Measurements from ENCODE around the gene GSTM3. TPM values are rescaled to one million over a fixed set of nuclear protein-coding genes. Genes with fewer than 3 reads are reported as not detected.
"Not testable (repeated sequence)": the region's sequence is repeated elsewhere in the genome, so short reads cannot be mapped to it uniquely, and the experiment has no call there.

GSTM3 gene
- total RNA-seq, 2 donors from 2014 or later, result 5.6 to 7.8 TPM

DNA sequence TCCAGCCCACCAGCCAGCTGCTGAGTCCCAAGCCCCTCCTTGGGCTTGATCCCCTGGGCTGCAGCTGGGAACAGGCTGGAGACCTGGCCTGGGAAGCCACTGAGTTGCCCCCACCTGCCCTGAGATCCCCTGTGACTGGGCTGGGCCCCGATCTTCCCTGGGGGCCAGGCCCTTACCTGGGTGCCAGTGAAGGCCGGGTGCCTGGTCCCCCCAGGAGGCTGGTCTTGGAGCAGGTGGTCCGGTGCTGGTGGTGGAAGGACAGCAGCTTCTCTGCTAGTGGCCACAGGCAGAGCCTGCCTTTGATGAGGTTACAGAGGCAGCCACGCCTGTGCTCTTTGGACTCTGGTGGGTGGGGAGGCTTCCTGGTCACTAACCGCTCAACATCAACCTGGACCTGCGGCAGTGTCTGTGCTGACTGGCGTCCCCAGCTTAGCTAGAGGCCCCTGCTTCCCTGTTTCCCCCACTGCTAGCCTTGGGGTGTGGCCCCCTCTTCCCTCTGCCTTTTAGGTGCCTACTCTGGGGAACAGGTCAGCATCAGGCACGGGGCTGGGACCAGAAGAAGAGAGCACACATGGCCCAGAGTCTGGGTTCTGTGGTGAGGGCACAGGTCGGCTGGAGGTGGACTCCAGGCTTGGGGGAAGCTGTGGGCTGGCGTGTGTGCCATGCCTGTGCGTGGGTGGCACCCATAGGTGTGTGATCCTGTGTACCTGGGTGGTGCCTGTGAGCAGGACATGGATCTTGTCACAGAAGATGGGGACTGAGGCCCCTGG lies 23.0 kb upstream of the GSTM3 start, which contains the start of gene EPS8L3:
Gene EPS8L3 (minus strand): TSS at position 278 of the 770 bp plus-strand sequence. CDS start 2,174 bp downstream, outside the sequence.
- no peaks in the 10 kb centered on the region for H3K9me3 ChIP-seq (ENCODE audit: control insufficient read depth, low read length, poor library complexity, severe bottlenecking)
- H3K4me1 Mint-ChIP-seq, result no peaks in the 10 kb centered on the region
- no peak within 1 kb of the TSS for H3K27ac Mint-ChIP-seq
- peak in 1 of 3 donors; percentile 7 for DNase-seq
- H3K4me3 Mint-ChIP-seq, result no peak within 1 kb of the TSS
- no peak for ATAC-seq
- H3K36me3 Mint-ChIP-seq (ENCODE audit: low read depth), result no peaks in the 10 kb centered on the region
- H3K27me3 Mint-ChIP-seq, result peaks cover 6% of the 10 kb centered on the region

DNA sequence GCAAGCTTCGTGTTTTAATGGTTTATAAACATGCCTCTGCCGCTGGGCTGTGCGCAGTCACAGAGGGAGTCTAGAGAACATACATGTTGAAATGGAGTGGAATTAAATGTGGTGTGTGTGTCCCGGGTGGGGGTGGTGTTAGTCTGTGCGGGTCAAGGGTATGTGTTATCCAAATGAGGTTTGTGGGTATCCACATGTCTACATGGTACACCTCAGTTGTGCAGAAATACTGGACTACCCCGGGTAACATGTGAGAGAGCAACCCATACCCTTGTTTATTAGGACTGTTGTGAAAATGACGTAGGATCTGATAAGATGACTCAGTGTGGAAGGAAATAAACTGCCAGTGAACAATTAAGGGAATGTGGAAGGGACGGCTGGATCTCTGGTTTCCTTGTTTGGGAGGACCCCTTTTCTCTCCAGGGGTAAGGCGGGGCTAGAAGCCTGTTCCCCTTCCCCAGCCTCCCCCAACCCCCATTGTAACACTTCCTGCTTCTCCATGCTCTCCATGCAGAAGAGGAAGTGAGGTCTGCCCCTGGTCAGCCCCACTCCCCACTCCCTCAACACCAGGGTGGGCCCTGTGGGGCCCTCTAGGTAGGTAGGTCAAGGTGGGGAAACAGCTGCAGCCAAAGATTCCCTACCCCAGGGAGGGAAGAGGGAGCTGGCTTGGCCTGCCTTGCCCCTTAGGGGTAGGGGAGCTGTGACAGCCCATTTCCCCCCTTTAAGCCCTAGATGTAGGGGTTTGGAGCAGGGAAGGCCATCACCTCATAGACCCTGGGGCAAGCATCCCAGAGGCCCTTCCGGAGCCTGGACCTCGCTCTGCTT lies 22.2 kb upstream of the GSTM3 start:
- H3K27ac Mint-ChIP-seq, result no peak overlapping the region
- H3K36me3 Mint-ChIP-seq (ENCODE audit: low read depth), result no peaks in the 10 kb centered on the region
- no peaks in the 10 kb centered on the region for H3K4me1 Mint-ChIP-seq
- H3K27me3 Mint-ChIP-seq, result peaks cover 6% of the 10 kb centered on the region
- no peaks in the 10 kb centered on the region for H3K9me3 ChIP-seq (ENCODE audit: control insufficient read depth, low read length, poor library complexity, severe bottlenecking)
- DNase-seq (peak in 1 of 3 donors; percentile 3), ATAC-seq (no peak)
- H3K4me3 Mint-ChIP-seq, result no peak overlapping the region

DNA sequence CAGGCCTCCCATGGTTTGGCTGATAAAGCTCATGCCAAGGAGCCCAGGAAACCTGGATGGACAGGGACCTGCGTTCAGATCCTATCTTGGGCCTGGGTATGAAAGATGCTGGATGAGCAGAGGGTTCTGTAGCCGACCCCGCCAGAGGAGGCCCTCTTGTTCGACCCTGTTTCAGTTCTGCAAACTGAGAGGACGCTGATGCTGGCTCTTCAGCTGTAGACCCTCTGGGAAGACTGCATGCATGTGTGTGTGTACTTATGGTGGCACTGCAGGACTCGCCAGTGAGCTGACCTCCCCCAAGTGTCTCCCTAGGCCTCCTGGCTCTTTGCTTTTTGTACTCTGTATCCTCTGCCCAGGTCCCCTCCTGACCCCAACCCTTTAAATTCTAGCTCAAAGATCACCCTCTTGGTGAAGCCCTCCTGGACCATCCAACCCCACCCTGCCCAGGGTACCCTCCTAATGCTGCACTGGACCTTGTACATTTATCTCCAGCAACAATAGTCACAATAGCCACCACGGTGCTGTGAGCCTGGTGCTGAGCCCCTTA lies 21.3 kb upstream of the GSTM3 start:
- no peak overlapping the region for H3K27ac Mint-ChIP-seq
- H3K27me3 Mint-ChIP-seq, result peaks cover 6% of the 10 kb centered on the region
- no peaks in the 10 kb centered on the region for H3K36me3 Mint-ChIP-seq (ENCODE audit: low read depth)
- H3K4me1 Mint-ChIP-seq, result peaks cover 2% of the 10 kb centered on the region
- H3K9me3 ChIP-seq (ENCODE audit: control insufficient read depth, low read length, poor library complexity, severe bottlenecking), result no peaks in the 10 kb centered on the region
- H3K4me3 Mint-ChIP-seq, result no peak overlapping the region
- ATAC-seq (no peak), DNase-seq (no peak)

DNA sequence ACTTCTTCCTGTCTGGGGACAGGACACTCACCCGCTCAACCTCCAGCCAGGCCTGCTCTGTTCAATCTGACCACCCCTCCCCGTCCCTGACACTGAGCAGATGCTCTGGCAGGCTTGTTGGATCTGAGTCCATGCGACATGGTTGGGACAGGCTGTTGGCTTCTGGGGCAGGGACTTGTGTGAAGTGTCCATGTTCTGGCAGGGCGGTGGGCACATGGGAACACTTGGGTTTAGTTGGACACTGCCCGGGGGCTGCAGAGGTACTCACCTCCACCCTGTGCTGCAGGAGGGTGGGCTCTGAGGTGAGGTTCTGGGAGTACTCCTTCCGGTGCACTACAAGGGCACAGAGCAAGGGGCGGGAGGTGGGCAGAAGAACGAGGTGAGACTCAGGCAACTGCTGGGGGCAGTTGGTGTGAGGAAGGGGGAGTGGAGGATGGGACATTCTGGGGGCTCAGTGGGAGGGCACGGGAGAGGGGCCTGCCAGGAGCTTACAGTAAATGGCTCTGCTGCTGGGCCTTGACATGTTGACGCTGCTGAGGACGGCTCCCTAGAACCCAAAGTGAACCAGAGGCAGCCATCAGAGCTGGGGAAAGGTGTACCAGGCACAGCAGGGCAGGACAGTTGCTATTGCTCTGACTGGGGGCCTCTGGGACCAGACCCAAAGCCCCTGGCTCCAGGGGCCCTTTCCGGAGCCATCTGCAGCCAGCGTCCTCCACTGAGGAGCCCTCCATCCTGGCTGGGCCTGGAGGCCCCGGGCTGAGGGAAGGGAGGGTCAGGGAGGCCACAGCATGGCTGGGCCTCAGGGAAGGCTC lies 20.6 kb upstream of the GSTM3 start:
- Mint-ChIP-seq H3K36me3 (ENCODE audit: low read depth) (no peaks in the 10 kb centered on the region), H3K4me3 (no peak overlapping the region), H3K27me3 (peaks cover 6% of the 10 kb centered on the region), H3K4me1 (peaks cover 2% of the 10 kb centered on the region), H3K27ac (no peak overlapping the region)
- no peaks in the 10 kb centered on the region for H3K9me3 ChIP-seq (ENCODE audit: control insufficient read depth, low read length, poor library complexity, severe bottlenecking)
- DNase-seq, result peak in 1 of 3 donors; percentile 4
- ATAC-seq, result no peak

DNA sequence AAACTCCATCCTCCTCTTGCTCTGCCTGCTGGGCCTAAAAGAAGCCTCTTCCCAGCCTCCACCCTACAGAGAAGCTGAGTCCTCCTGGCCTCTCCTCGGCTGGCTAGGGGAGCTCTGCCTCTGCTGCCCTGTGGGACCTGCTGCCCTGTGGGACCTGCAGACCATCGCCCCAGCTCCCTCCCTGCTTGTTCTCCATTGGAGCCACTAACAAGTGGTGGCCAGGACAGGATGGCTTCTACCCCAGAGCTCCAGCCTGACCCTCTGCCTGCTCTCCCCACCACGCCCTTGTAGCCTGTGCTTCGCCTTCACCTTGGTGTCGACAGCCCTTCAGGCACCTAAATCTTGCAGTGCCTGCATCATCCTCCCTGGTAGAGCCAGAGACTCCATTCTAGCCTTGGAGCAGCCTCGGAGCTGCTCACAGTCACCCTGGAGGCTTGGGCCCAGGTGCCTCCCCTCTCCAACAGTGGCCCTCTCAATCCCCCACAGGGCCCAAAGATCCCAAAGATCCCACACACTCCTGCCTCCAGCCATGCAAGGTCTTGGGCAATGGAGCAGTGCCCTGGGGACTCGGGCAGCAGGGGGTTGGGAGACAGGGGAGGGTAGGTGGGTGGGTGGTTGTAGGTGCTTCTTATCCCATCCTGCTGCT lies 19.9 kb upstream of the GSTM3 start:
- peaks cover 2% of the 10 kb centered on the region for H3K4me1 Mint-ChIP-seq
- H3K27ac Mint-ChIP-seq, result peak overlapping the region; percentile 47
- H3K27me3 Mint-ChIP-seq, result peaks cover 6% of the 10 kb centered on the region
- H3K9me3 ChIP-seq (ENCODE audit: control insufficient read depth, low read length, poor library complexity, severe bottlenecking), result no peaks in the 10 kb centered on the region
- H3K36me3 Mint-ChIP-seq (ENCODE audit: low read depth), result no peaks in the 10 kb centered on the region
- ATAC-seq (no peak), DNase-seq (no peak)
- no peak overlapping the region for H3K4me3 Mint-ChIP-seq

DNA sequence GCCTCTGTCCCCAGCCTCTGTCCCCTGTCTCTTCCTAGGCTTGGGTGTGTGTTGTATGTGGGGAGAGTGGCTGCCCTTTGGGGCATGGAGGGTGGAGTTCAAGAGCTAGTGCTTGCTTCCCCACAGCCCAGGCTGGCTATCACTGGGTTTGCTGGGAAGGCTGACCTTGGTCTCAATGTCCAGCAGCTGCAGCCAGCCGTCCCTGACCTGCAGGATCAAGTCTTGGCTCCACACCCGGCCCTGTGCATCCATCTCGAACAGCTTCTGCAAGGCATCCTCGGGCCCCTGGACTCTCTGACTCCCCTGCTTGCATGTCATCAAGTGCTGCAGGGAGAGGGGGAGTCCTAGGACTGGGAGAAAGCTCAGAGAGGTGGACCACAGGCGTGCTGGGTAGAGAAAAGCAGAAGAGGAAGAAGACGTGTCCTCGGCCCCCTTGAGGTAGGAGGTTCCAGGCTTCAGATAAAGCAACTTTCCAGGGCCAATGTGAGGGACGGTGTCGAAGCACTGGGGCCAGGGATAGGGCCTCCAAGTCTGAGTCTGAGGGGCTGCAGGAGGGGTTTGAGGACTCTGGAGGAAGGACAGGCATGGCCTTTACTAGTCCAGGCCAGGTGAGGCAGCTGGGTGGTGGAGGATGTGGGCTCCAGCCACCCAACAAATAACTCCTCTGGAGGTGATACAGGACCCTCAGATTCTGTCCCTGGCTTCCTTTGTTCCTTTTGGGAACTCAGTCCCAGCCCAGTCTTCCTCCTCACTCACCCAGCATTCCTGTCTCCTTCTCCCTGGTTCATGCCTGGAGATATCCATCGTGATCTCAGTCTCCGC lies 18.9 kb upstream of the GSTM3 start:
- Mint-ChIP-seq H3K27ac (no peak overlapping the region), H3K27me3 (peaks cover 6% of the 10 kb centered on the region), H3K4me1 (peaks cover 2% of the 10 kb centered on the region), H3K4me3 (no peak overlapping the region), H3K36me3 (ENCODE audit: low read depth) (no peaks in the 10 kb centered on the region)
- H3K9me3 ChIP-seq (ENCODE audit: control insufficient read depth, low read length, poor library complexity, severe bottlenecking), result no peaks in the 10 kb centered on the region
- DNase-seq (peak in 1 of 3 donors; percentile 9), ATAC-seq (no peak)

DNA sequence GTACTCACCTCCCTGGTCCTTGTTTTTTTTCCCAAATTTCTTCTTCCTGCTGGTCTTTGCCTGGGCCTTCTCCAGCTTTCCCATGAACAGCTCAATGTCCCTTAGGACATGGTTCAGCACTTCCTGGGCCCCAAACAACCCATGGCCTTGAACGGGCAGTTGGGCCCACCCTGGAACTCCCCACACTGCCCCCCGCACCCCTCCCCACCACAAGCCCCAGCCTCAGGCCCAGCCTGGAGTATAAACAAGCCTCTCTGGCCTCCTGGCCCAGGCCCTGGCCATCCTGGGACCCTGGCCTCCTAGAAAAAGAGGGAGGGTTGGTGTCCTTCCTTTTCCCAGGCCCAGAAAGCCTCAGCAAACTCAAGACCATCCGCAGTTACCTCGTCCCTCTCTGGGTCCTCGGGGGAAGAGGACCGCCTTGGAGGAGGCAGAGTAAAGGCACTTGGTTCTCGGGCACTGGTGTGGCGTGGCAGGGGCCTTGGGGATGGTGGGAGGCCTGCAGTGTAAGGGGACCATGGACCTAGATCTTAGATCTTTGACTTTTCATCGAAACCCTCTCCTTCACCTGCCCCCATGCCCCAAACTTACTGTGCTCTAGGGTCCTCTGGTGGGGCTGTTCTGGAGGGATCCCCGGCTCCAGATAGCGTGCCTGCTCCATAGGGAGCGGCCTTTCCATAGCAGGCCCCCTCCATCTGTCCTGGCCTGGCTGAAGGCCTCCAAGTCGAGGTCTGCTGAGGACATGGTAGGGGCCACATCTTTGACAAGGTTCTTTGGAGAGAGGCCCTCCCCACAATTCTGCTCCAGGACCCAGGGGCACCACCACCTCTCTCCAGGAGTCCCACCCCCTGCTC lies 17.3 kb upstream of the GSTM3 start:
- H3K9me3 ChIP-seq (ENCODE audit: control insufficient read depth, low read length, poor library complexity, severe bottlenecking), result no peaks in the 10 kb centered on the region
- H3K4me3 Mint-ChIP-seq, result no peak overlapping the region
- H3K27ac Mint-ChIP-seq, result no peak overlapping the region
- ATAC-seq, result no peak
- peaks cover 2% of the 10 kb centered on the region for H3K4me1 Mint-ChIP-seq
- peak in 1 of 3 donors; percentile 2 for DNase-seq
- peaks cover 2% of the 10 kb centered on the region for H3K36me3 Mint-ChIP-seq (ENCODE audit: low read depth)
- H3K27me3 Mint-ChIP-seq, result peaks cover 8% of the 10 kb centered on the region

DNA sequence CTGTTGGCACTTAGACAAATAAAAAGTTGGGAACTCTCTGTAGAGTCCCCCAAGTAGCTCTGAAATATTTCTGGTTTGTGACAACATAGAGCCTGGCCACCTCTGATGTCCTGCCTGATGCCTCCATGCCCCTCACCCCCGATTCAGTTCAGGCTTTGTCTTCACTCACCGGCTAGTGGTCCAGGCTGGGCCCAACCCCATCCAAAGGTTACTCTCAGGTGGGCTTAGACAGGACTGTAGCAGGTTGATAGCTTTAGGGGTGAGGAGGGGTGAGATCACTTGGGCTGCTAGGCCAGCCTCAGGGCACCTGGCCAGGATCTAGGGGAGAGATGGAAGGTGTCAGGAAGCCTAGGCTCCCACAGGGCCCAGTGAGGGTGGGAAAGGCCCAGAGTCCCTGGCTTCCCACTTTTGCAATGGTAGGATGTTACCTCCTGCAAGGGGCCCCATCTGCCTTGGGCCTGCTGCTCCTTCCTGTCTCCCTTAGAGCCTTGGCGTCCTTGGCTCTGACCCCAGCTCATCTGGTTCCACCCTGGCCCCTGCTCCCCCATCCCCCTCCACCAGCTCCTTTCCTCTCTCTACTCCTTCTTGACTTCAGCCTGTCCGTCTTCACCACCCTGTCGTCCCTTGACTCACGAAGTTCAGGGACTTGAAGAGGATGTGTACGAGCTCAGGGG lies 16.1 kb upstream of the GSTM3 start:
- no peak overlapping the region for H3K27ac Mint-ChIP-seq
- no peaks in the 10 kb centered on the region for H3K9me3 ChIP-seq (ENCODE audit: control insufficient read depth, low read length, poor library complexity, severe bottlenecking)
- peaks cover 4% of the 10 kb centered on the region for H3K36me3 Mint-ChIP-seq (ENCODE audit: low read depth)
- H3K4me3 Mint-ChIP-seq, result no peak overlapping the region
- H3K4me1 Mint-ChIP-seq, result peaks cover 2% of the 10 kb centered on the region
- no peak for DNase-seq
- no peak for ATAC-seq
- peaks cover 19% of the 10 kb centered on the region for H3K27me3 Mint-ChIP-seq

DNA sequence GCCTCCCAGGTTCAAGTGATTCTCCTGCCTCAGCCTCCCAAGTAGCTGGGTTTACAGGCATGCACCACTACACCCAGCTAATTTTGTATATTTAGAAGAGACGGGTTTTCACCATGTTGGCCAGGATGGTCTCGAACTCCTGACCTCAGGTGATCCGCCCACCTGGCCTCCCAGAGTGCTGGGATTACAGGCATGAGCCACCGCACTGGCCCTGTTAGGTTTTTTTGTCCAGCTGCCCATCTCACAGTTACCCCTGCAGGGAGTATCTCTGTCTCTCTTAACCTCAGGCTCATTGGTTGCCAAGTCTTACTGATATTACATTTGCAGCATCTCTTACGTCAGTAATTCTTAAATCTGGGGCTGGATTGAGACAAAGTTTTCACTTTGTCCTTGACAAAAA lies 15.5 kb upstream of the GSTM3 start:
- peaks cover 26% of the 10 kb centered on the region for H3K27me3 Mint-ChIP-seq
- DNase-seq; H3K9me3 ChIP-seq (ENCODE audit: control insufficient read depth, low read length, poor library complexity, severe bottlenecking); H3K36me3 Mint-ChIP-seq (ENCODE audit: low read depth); H3K4me3 Mint-ChIP-seq; ATAC-seq; H3K4me1 Mint-ChIP-seq: not testable (repeated sequence)
- peak overlapping the region; percentile 34 for H3K27ac Mint-ChIP-seq

DNA sequence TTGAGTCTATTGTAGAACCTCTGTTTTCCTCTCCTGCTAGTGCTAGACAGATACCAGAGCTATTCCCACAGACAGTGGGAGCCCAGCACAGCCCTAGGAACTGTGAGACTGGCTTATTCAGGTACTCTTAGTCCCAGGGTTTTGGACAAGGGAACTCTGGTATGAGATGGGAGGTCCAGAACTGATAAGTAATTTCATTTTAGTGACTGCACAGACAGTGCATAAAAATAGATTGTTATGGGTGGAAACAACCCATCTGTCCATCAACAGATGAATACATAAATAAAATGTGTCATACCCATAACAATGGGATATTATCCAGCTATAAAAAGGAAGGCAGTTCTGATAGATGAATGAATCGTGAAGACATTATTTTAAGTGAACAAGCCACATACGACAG lies 13.9 kb upstream of the GSTM3 start:
- Mint-ChIP-seq H3K4me3 (no peak overlapping the region), H3K36me3 (ENCODE audit: low read depth) (peaks cover 7% of the 10 kb centered on the region), H3K27ac (no peak overlapping the region), H3K27me3 (peaks cover 36% of the 10 kb centered on the region), H3K4me1 (peaks cover 2% of the 10 kb centered on the region)
- DNase-seq (no peak), ATAC-seq (no peak)
- H3K9me3 ChIP-seq (ENCODE audit: control insufficient read depth, low read length, poor library complexity, severe bottlenecking), result no peaks in the 10 kb centered on the region
